ENCODE results near the gene PROKR1.

The PROKR1 gene

DNA sequence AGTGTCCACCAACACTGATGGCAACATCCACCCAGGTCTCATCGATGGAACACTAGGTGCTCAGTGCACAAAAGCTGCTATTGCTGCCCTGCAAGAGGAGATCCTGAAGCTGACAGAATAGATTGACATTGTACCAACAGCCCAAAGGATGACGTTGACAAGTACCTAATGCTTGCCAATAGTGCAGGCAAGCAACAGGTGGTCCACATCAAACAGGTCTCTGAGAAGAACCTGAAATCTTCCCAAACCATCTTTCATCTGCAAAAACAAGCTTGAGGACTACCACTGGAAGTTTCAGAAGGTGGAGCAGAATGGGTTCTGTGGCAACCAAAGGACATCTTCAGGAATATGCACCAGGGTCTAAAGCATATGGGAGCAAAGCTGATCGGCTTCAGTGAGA, 15.8 kb upstream of the PROKR1 start:
- no peak for DNase-seq (ENCODE audit: extremely low spot score)
- TF ChIP-seq ELF4 (IDR thresholded peaks at IDR 0.05) (no peak), SUZ12 (IDR thresholded peaks at IDR 0.05) (no peak), FOXK2 (IDR thresholded peaks at IDR 0.05) (no peak), ZNF384 (IDR thresholded peaks at IDR 0.05) (no peak)
- TF ChIP-seq, protein P1, sequence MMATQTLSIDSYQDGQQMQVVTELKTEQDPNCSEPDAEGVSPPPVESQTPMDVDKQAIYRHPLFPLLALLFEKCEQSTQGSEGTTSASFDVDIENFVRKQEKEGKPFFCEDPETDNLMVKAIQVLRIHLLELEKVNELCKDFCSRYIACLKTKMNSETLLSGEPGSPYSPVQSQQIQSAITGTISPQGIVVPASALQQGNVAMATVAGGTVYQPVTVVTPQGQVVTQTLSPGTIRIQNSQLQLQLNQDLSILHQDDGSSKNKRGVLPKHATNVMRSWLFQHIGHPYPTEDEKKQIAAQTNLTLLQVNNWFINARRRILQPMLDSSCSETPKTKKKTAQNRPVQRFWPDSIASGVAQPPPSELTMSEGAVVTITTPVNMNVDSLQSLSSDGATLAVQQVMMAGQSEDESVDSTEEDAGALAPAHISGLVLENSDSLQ (IDR thresholded peaks at IDR 0.05): no peak
- ChIA-PET CTCF (no interaction called here), POLR2A (no interaction called here)

DNA sequence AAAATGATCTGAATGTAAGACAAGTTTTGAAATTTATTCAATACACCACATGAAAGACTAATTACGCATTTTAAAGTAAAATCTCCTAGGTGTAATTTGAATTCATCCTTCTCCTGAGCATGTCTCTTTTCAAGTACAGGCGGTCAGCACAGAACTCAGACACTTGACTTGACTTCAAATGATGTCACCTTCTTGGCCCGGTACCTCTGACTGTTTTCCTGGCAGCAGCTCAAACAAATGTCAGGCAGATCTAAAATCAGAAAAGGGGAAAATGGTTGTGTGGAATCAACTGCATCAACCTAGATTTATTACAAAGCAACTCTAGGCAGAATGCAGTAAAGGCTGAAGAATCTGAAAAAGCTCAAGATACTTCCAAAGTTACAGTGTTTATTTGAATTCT, 11.4 kb upstream of the PROKR1 start:
- CTCF ChIA-PET: no interaction called here
- TF ChIP-seq, protein P1 (IDR thresholded peaks at IDR 0.05): no peak
- TF ChIP-seq ZNF384 (IDR thresholded peaks at IDR 0.05) (no peak), SUZ12 (IDR thresholded peaks at IDR 0.05) (no peak), FOXA1 (IDR thresholded peaks at IDR 0.05) (no peak), LEF1 (IDR thresholded peaks at IDR 0.05; ENCODE audit: borderline replicate concordance) (no peak), CTBP1 (IDR thresholded peaks at IDR 0.05; ENCODE audit: borderline replicate concordance) (no peak), FOXK2 (IDR thresholded peaks at IDR 0.05) (no peak), ARNT (IDR thresholded peaks at IDR 0.05) (no peak), SP1 (IDR thresholded peaks at IDR 0.05) (no peak), ELF4 (IDR thresholded peaks at IDR 0.05) (no peak), HDGF (IDR thresholded peaks at IDR 0.05; ENCODE audit: borderline replicate concordance) (no peak), FOXM1 (IDR thresholded peaks at IDR 0.05; ENCODE audit: borderline replicate concordance) (no peak), TARDBP (IDR thresholded peaks at IDR 0.05) (no peak), L3MBTL2 (conservative IDR thresholded peaks at IDR 0.05) (no peak), NFRKB (IDR thresholded peaks at IDR 0.05) (no peak), BHLHE40 (IDR thresholded peaks at IDR 0.05; ENCODE audit: borderline replicate concordance) (no peak)
- DNase-seq (ENCODE audit: extremely low spot score): no peak

DNA sequence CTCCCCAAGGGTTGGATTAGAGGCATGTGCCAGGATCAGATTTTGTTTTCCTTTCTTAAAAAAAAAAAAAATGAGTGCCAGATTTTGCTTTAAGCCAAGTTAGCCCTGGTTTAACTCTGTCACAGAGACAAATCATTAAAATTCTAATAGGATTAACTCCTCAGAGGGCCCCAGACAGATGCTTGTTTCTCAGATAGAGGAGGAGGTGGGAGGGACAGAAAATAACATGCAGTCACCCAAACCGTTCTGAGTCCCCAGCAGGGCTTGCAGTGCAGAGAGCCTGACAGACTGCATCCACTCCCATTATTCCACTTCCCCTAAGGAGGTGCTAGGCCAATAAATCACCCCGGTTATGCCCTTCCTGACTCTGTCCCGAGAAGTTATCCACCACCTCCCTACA, 6.3 kb upstream of the PROKR1 start:
- CTCF ChIA-PET: no interaction called here
- DNase-seq (ENCODE audit: extremely low spot score): no peak
- no peak for TF ChIP-seq L3MBTL2 (conservative IDR thresholded peaks at IDR 0.05)
- TF ChIP-seq NFRKB (IDR thresholded peaks at IDR 0.05): no peak
- no peak for TF ChIP-seq ARNT (IDR thresholded peaks at IDR 0.05)
- TF ChIP-seq TARDBP (IDR thresholded peaks at IDR 0.05): no peak
- TF ChIP-seq FOXA1 (IDR thresholded peaks at IDR 0.05): no peak
- TF ChIP-seq, protein P1 (IDR thresholded peaks at IDR 0.05): no peak
- TF ChIP-seq ELF4 (IDR thresholded peaks at IDR 0.05): no peak
- TF ChIP-seq FOXM1 (IDR thresholded peaks at IDR 0.05; ENCODE audit: borderline replicate concordance): no peak
- no peak for TF ChIP-seq SUZ12 (IDR thresholded peaks at IDR 0.05)
- TF ChIP-seq CTBP1 (IDR thresholded peaks at IDR 0.05; ENCODE audit: borderline replicate concordance): no peak
- no peak for TF ChIP-seq LEF1 (IDR thresholded peaks at IDR 0.05; ENCODE audit: borderline replicate concordance)
- no peak for TF ChIP-seq BHLHE40 (IDR thresholded peaks at IDR 0.05; ENCODE audit: borderline replicate concordance)
- TF ChIP-seq SP1 (IDR thresholded peaks at IDR 0.05): no peak
- TF ChIP-seq FOXK2 (IDR thresholded peaks at IDR 0.05): no peak
- no peak for TF ChIP-seq ZNF384 (IDR thresholded peaks at IDR 0.05)
- TF ChIP-seq HDGF (IDR thresholded peaks at IDR 0.05; ENCODE audit: borderline replicate concordance): no peak
- POLR2A ChIA-PET: no interaction called here

More for the DNA sequence above, 11.4 kb upstream of the PROKR1 start:
- POLR2A ChIA-PET: no interaction called here

DNA sequence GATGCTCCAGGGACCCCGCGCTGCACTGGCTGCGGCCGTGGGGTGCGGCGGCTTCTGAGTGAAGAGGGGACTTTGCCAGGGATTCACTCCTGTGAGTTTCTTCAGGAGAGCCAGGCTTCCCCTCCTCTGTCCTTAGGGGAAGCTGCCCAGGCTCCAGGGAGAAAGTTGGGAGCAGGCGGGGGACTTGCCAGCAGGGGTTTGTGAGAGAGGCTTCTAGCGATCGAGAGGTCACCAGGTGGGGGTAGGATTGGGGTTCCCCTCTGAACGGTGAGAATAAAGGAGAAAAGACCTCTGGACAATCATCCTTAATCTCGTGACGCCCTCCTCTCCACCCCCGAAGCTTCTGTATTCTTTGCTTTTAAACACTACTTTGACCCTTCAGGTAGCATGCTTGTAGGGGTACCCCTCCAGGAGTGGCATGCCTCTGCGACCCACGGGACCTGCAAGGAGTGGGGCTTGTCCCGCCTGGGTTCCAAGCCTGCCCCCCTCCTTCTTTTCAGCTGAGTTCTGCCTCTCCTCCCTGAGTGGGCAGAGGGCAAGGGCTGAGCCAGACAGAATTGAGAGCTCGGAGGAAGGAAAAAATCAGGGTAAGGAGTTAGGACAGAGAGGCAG, 601 bp downstream of the PROKR1 start:
- TF ChIP-seq LEF1 (IDR thresholded peaks at IDR 0.05; ENCODE audit: borderline replicate concordance): no peak
- ChIA-PET POLR2A (no interaction called here), CTCF (no interaction called here)
- no peak for DNase-seq (ENCODE audit: extremely low spot score)

DNA sequence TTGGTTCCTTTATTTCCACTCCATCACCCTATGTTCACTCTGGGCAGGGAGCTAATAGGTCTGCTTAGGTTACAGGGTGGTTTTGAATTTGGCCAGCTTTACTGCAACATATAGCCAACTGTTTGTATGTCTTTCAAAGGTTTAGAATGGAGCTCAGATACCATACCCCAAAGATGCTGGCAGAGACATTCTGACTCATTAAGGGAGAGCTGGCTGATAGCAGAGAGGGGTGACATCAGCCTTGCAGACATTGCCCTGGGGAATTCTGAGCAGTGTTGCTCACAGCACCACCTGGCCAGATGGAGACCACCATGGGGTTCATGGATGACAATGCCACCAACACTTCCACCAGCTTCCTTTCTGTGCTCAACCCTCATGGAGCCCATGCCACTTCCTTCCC, 2.1 kb downstream of the PROKR1 start:
- POLR2A ChIA-PET: no interaction called here
- TF ChIP-seq FOXM1 (IDR thresholded peaks at IDR 0.05; ENCODE audit: borderline replicate concordance) (no peak), FOXK2 (IDR thresholded peaks at IDR 0.05) (no peak), TARDBP (IDR thresholded peaks at IDR 0.05) (no peak), FOXA1 (IDR thresholded peaks at IDR 0.05) (no peak), ZNF384 (IDR thresholded peaks at IDR 0.05) (no peak), L3MBTL2 (conservative IDR thresholded peaks at IDR 0.05) (no peak), CTBP1 (IDR thresholded peaks at IDR 0.05; ENCODE audit: borderline replicate concordance) (no peak), LEF1 (IDR thresholded peaks at IDR 0.05; ENCODE audit: borderline replicate concordance) (no peak), ELF4 (IDR thresholded peaks at IDR 0.05) (no peak)
- CTCF ChIA-PET: interaction anchor here (1.4 kb wide), 1 partner anchor 182 kb away, joined by 4 read pairs; no protein-coding TSS in a partner anchor
- DNase-seq (ENCODE audit: extremely low spot score): no peak

DNA sequence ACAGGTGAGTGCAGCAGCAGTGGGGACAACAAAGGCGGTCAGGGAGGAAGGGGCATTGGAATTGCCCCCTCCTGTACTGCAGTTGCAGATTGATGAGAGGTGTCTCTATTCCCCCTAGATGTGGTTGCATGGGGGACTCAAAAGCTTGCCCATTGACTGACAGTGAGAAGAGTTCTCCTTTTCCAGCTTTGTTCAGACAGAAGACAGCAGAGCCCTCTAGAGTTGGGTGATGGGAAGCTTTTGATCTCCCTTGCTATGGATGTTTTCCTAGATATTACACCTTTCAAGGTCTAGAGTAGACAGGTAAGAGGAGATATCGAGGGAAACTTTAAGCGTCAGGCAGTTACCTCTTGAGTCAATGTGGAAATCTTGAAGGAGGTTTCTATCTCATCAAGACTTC, 2.9 kb downstream of the PROKR1 start:
- ChIA-PET CTCF (interaction anchor here (1.0 kb wide), 1 partner anchor 178 kb away, joined by 3 read pairs; no protein-coding TSS in a partner anchor), POLR2A (no interaction called here)
- TF ChIP-seq TARDBP (IDR thresholded peaks at IDR 0.05) (no peak), CTBP1 (IDR thresholded peaks at IDR 0.05; ENCODE audit: borderline replicate concordance) (no peak), ARNT (IDR thresholded peaks at IDR 0.05) (no peak), SUZ12 (IDR thresholded peaks at IDR 0.05) (no peak), NFRKB (IDR thresholded peaks at IDR 0.05) (no peak), SP1 (IDR thresholded peaks at IDR 0.05) (no peak), FOXK2 (IDR thresholded peaks at IDR 0.05) (no peak), LEF1 (IDR thresholded peaks at IDR 0.05; ENCODE audit: borderline replicate concordance) (no peak), ZNF384 (IDR thresholded peaks at IDR 0.05) (no peak), FOXM1 (IDR thresholded peaks at IDR 0.05; ENCODE audit: borderline replicate concordance) (no peak), FOXA1 (IDR thresholded peaks at IDR 0.05) (no peak), BHLHE40 (IDR thresholded peaks at IDR 0.05; ENCODE audit: borderline replicate concordance) (no peak), ELF4 (IDR thresholded peaks at IDR 0.05) (no peak)
- TF ChIP-seq, protein P1 (IDR thresholded peaks at IDR 0.05): no peak
- DNase-seq (ENCODE audit: extremely low spot score): no peak

All from HEK293T (cell line).